SU-DHL-6 (cell line): ENCODE data around the gene SYTL3.

Experiments
- CTCF ChIP-seq: fragments of 200-600 bp; sonication (generic); IDR thresholded peaks from one replicate; pipeline ENCODE4 v1.5.1; 2017; ENCODE audit warnings: antibody characterized with exemption, mild to moderate bottlenecking, low read length, moderate library complexity; ENCODE audit not compliant: insufficient read depth, poor library complexity, severe bottlenecking
- EZH2phosphoT487 ChIP-seq: fragments of 200-600 bp; sonication (generic), shearing (Covaris generic); conservative IDR thresholded peaks from 2 replicates; pipeline ENCODE4 v1.6.1; 2018; ENCODE audit warnings: mild to moderate bottlenecking, antibody characterized with exemption, low read length, moderate library complexity, mixed read lengths

DNA sequence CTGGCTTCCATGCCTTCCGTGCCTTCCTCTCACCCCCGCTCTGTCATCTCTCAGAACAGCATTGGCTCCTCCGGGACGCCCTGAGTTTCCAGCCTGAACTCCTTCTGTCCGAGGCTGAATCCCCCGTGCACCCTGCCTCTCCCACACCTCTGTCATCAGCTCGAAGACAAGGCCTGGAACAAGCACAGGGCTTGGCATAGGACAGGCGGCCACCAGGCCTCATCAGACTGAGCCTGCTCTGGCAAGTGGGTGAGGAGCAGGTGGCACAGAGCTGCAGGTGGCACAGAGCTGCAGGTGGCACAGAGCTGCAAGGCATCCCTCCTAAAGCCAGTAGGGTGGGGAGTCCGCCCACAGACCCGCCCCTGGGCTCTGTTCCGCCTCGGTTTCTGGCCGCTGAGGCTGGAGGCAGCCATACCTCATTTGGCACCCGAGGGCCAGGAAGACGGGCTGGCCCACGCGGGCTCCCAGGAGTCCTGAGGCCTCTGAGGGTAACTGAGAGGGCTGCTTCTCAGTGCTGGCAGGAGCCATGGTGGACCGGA, 109.2 kb downstream of the SYTL3 start:
- no peak for TF ChIP-seq CTCF
- TF ChIP-seq EZH2phosphoT487: no peak
